Loucy (cell line): ENCODE results near the gene BGN.

Source experiments
- H2AFZ ChIP-seq: fragments of 200-600 bp; sonication (generic); 2 replicates; pipeline ENCODE4 v1.6.0; 2016; ENCODE audit warnings: antibody characterized with exemption, mild to moderate bottlenecking, low read length, moderate library complexity
- H3F3A ChIP-seq: fragments of 200-600 bp; 2 replicates; pipeline ENCODE4 v1.6.0; 2016; ENCODE audit warnings: antibody characterized with exemption, low read depth, mild to moderate bottlenecking
- H3K27me3 ChIP-seq: fragments of 200-600 bp; sonication (generic); 2 replicates; pipeline ENCODE4 v1.6.1; 2014; ENCODE audit warnings: low read length, mild to moderate bottlenecking; ENCODE audit not compliant: insufficient read depth, poor library complexity, severe bottlenecking
- H3K36me3 ChIP-seq: fragments of 200-600 bp; sonication (generic); 2 replicates; pipeline ENCODE4 v1.6.1; 2016; ENCODE audit warnings: low read length; ENCODE audit not compliant: insufficient read depth
- H3K4me1 ChIP-seq: fragments of 200-600 bp; sonication (generic); 2 replicates; pipeline ENCODE4 v1.5.1; 2014; ENCODE audit warnings: low read length, mild to moderate bottlenecking; ENCODE audit not compliant: insufficient read depth, poor library complexity, severe bottlenecking
- H3K4me2 ChIP-seq: fragments of 200-600 bp; sonication (generic); 2 replicates; pipeline ENCODE4 v1.6.0; 2014; ENCODE audit warnings: antibody characterized with exemption, low read length, low read depth, mild to moderate bottlenecking; ENCODE audit not compliant: poor library complexity, severe bottlenecking
- H3K4me3 ChIP-seq: fragments of 200-600 bp; sonication (generic); 2 replicates; pipeline ENCODE4 v1.5.1; 2014; ENCODE audit warnings: low read length, mild to moderate bottlenecking, mixed read lengths; ENCODE audit not compliant: poor library complexity, severe bottlenecking
- H3K79me2 ChIP-seq: fragments of 200-600 bp; sonication (generic); 2 replicates; pipeline ENCODE4 v1.6.1; 2014; ENCODE audit warnings: low read length; ENCODE audit not compliant: insufficient read depth
- H3K9ac ChIP-seq: fragments of 200-600 bp; sonication (generic); 2 replicates; pipeline ENCODE4 v1.6.0; 2014; ENCODE audit warnings: mild to moderate bottlenecking, low read depth, low read length, moderate library complexity; ENCODE audit not compliant: poor library complexity, severe bottlenecking
- H3K9me2 ChIP-seq: fragments of 200-600 bp; sonication (generic); replicated peaks from 2 replicates; pipeline ENCODE4 v1.6.1; 2016; ENCODE audit warnings: low read depth, low read length, mixed read lengths
- H3K9me3 ChIP-seq: fragments of 200-600 bp; sonication (generic); 2 replicates; pipeline ENCODE4 v1.6.1; 2014; ENCODE audit warnings: mild to moderate bottlenecking, antibody characterized with exemption, low read length, low read depth; ENCODE audit not compliant: insufficient read depth
- H4K20me1 ChIP-seq: fragments of 200-600 bp; sonication (generic); 2 replicates; pipeline ENCODE4 v1.6.0; 2014; ENCODE audit warnings: antibody characterized with exemption, low read length, mild to moderate bottlenecking; ENCODE audit not compliant: insufficient read depth, poor library complexity, severe bottlenecking
- CTCF ChIP-seq: fragments of 200-600 bp; sonication (generic); conservative IDR thresholded peaks from 2 replicates; pipeline ENCODE4 v1.5.1; 2014; ENCODE audit warnings: mild to moderate bottlenecking, antibody characterized with exemption, low read length
- EZH2phosphoT487 ChIP-seq: fragments of 200-600 bp; IDR thresholded peaks from 2 replicates; pipeline ENCODE4 v1.6.1; 2018; ENCODE audit warnings: antibody characterized with exemption, mild to moderate bottlenecking, moderate library complexity, borderline replicate concordance

The BGN gene

GRCh38 chrX:153471663-153472280, 23.0 kb upstream of the BGN start:
- H3K4me1 ChIP-seq = no peaks in the 10 kb centered on the region
- H3K9me2 ChIP-seq = no peaks in the 10 kb centered on the region
- H2AFZ ChIP-seq = no peak overlapping the region
- H3K9me3 ChIP-seq = no peaks in the 10 kb centered on the region
- no peaks in the 10 kb centered on the region for H3K27me3 ChIP-seq
- H3K79me2 ChIP-seq = peaks cover 17% of the 10 kb centered on the region
- peaks cover 6% of the 10 kb centered on the region for H4K20me1 ChIP-seq
- H3K36me3 ChIP-seq = no peaks in the 10 kb centered on the region
- H3K9ac ChIP-seq = no peak overlapping the region
- H3K4me3 ChIP-seq = no peak overlapping the region
- H3F3A ChIP-seq = no peaks in the 10 kb centered on the region
- TF ChIP-seq EZH2phosphoT487 (no peak), CTCF (no peak)
- H3K4me2 ChIP-seq = no peak overlapping the region

GRCh38 chrX:153473126-153473525, 21.7 kb upstream of the BGN start:
- Histone ChIP-seq H3K4me3 (no peak overlapping the region), H3K9me3 (no peaks in the 10 kb centered on the region)
- no peak for TF ChIP-seq CTCF
- no peak for TF ChIP-seq EZH2phosphoT487

GRCh38 chrX:153474266-153474665, 20.5 kb upstream of the BGN start:
- H3K9ac ChIP-seq = no peak overlapping the region
- peaks cover 9% of the 10 kb centered on the region for H3K79me2 ChIP-seq
- H4K20me1 ChIP-seq = peaks cover 6% of the 10 kb centered on the region
- H3K4me3 ChIP-seq = no peak overlapping the region
- no peaks in the 10 kb centered on the region for H3K4me1 ChIP-seq
- no peaks in the 10 kb centered on the region for H3K27me3 ChIP-seq
- no peaks in the 10 kb centered on the region for H3K9me2 ChIP-seq
- no peaks in the 10 kb centered on the region for H3F3A ChIP-seq
- no peaks in the 10 kb centered on the region for H3K36me3 ChIP-seq
- H3K9me3 ChIP-seq = no peaks in the 10 kb centered on the region
- TF ChIP-seq CTCF (no peak), EZH2phosphoT487 (no peak)
- no peak overlapping the region for H2AFZ ChIP-seq
- H3K4me2 ChIP-seq = no peak overlapping the region

More at GRCh38 chrX:153473126-153473525, 21.7 kb upstream of the BGN start:
- H3K4me2 ChIP-seq = no peak overlapping the region
- no peak overlapping the region for H3K9ac ChIP-seq
- peaks cover 17% of the 10 kb centered on the region for H3K79me2 ChIP-seq
- H3K4me1 ChIP-seq = no peaks in the 10 kb centered on the region
- H3K36me3 ChIP-seq = no peaks in the 10 kb centered on the region
- no peak overlapping the region for H2AFZ ChIP-seq
- H3F3A ChIP-seq = no peaks in the 10 kb centered on the region
- no peaks in the 10 kb centered on the region for H3K27me3 ChIP-seq
- no peaks in the 10 kb centered on the region for H3K9me2 ChIP-seq
- peaks cover 6% of the 10 kb centered on the region for H4K20me1 ChIP-seq
